GM12878 (cell line): ENCODE measurements around the gene CA7. TPM values are rescaled to one million over a fixed set of nuclear protein-coding genes. Genes with fewer than 3 reads are reported as not detected.

ENCODE experiments used
- ATAC-seq: fragments of 200-7000 bp; cut with Tn5 transposase; 3 replicates; pipeline ENCODE4 v1.9.1; 2020; ENCODE audit warnings: mild to moderate bottlenecking, moderate library complexity
- BruUV-seq: library from RNA; stranded (reverse); fragments of 400-500 nt; replicated peaks from 2 replicates; lab custom pipeline; 2021; lab: Mats Ljungman, UMichigan
- CTCF ChIA-PET: fragments of 300-600 bp; sonication (Branson Sonifier 250); formaldehyde crosslinking; extraction: SDS; loops from one replicate; lab custom pipeline; 2021; ENCODE audit warnings: inconsistent platforms; lab: Yijun Ruan, JAX
- POLR2A ChIA-PET: fragments of 350-600 bp; formaldehyde crosslinking; extraction: SDS; loops from one replicate; lab custom pipeline; 2021; ENCODE audit warnings: inconsistent platforms; lab: Charles Lee
- RAD21 ChIA-PET: fragments of 300-600 bp; sonication (Branson Sonifier 250); formaldehyde crosslinking; loops from one replicate; lab custom pipeline; 2023; ENCODE audit warnings: antibody characterized with exemption; ENCODE audit not compliant: unreplicated experiment; lab: Charles Lee
- SMC1A ChIA-PET: fragments of 300-600 bp; sonication (Branson Sonifier 250); formaldehyde crosslinking; loops from one replicate; lab custom pipeline; 2023; ENCODE audit not compliant: unreplicated experiment, uncharacterized antibody; lab: Charles Lee
- DNase-seq: peaks from one replicate; pipeline ENCODE4 v3.0.0-alpha.2; 2011; ENCODE audit warnings: low read depth, low spot score
- FAIRE-seq: peaks from 3 replicates; lab custom pipeline; 2011; peaks lifted over from hg19 to GRCh38; lab: Jason Lieb, UNC
- H2AFZ ChIP-seq: 2 replicates; pipeline ENCODE4 v1.6.0; 2011; ENCODE audit warnings: low read depth, low read length, control low read depth; ENCODE audit not compliant: control insufficient read depth
- H3K27ac ChIP-seq: 2 replicates; pipeline ENCODE4 v1.5.1; 2011; ENCODE audit warnings: control low read depth; ENCODE audit not compliant: control insufficient read depth, insufficient read depth
- H3K27me3 ChIP-seq, 2 experiments: replicated peaks in 1 of 2; 2 replicates each; pipeline versions ENCODE4 v1.6.0 to v1.6.1; 2011; ENCODE audit warnings: low read length in 1 of 2; ENCODE audit not compliant: control insufficient read depth in 2 of 2, insufficient read depth in 2 of 2
- H3K36me3 ChIP-seq, 2 experiments: 2 replicates each; pipeline ENCODE4 v1.5.1; 2011; ENCODE audit warnings: low read length in 1 of 2; ENCODE audit not compliant: control insufficient read depth in 2 of 2, insufficient read depth in 2 of 2
- H3K4me1 ChIP-seq: 2 replicates; pipeline ENCODE4 v1.6.1; 2011; ENCODE audit warnings: mild to moderate bottlenecking, low read length, moderate library complexity, mixed read lengths; ENCODE audit not compliant: control insufficient read depth, insufficient read depth
- H3K4me2 ChIP-seq: 2 replicates; pipeline ENCODE4 v1.6.0; 2011; ENCODE audit warnings: control low read depth; ENCODE audit not compliant: control insufficient read depth, insufficient read depth
- H3K4me3 ChIP-seq: fragments of 200-600 bp; sonication (generic); 2 replicates; pipeline ENCODE4 v1.5.1; 2016
- H3K79me2 ChIP-seq: 2 replicates; pipeline ENCODE4 v1.6.0; 2011; ENCODE audit warnings: low read length; ENCODE audit not compliant: control insufficient read depth, insufficient read depth
- H3K9ac ChIP-seq: 2 replicates; pipeline ENCODE4 v1.8.0; 2011; ENCODE audit warnings: low read length, control low read depth, mixed read lengths; ENCODE audit not compliant: control insufficient read depth, insufficient read depth
- H3K9me3 ChIP-seq: replicated peaks from 3 replicates; pipeline ENCODE4 v1.5.1; 2011; ENCODE audit warnings: mild to moderate bottlenecking, low read length; ENCODE audit not compliant: control insufficient read depth, insufficient read depth
- H4K20me1 ChIP-seq: 2 replicates; pipeline ENCODE4 v1.6.0; 2011; ENCODE audit not compliant: control insufficient read depth, insufficient read depth
- ATF3 ChIP-seq: IDR thresholded peaks from 2 replicates; pipeline ENCODE4 v1.6.1; 2011; ENCODE audit warnings: low read depth, mild to moderate bottlenecking, low read length, moderate library complexity, borderline replicate concordance; ENCODE audit errors: extremely low read depth
- CBFB ChIP-seq: IDR thresholded peaks from 2 replicates; pipeline ENCODE4 v1.6.1; 2016; ENCODE audit warnings: antibody characterized with exemption, low read depth
- CBX3 ChIP-seq: fragments of 200-600 bp; sonication (generic); IDR thresholded peaks from 2 replicates; pipeline ENCODE4 v1.6.1; 2016; ENCODE audit warnings: low read depth, borderline replicate concordance
- EGR1 ChIP-seq, 2 experiments: IDR thresholded peaks; 1 replicate in 1 of 2; 2 replicates in 1 of 2; pipeline ENCODE4 v1.6.1; 2011 to 2012; ENCODE audit warnings: low read depth in 2 of 2, low read length in 2 of 2, borderline replicate concordance in 1 of 2, mild to moderate bottlenecking in 1 of 2, moderate library complexity in 1 of 2
- HDAC6 ChIP-seq: fragments of 200-600 bp; sonication (generic); IDR thresholded peaks from one replicate; pipeline ENCODE4 v1.8.0; 2017; ENCODE audit warnings: antibody characterized with exemption; ENCODE audit not compliant: unreplicated experiment
- MXI1 ChIP-seq: fragments of 150-350 bp; IDR thresholded peaks from 2 replicates; pipeline ENCODE4 v1.6.1; 2011; ENCODE audit warnings: low read depth, mild to moderate bottlenecking, inconsistent platforms, low read length, improper control_type of control experiment
- POLR2AphosphoS2 ChIP-seq: IDR thresholded peaks from 2 replicates; pipeline ENCODE4 v1.6.1; 2011; ENCODE audit warnings: low read depth, mild to moderate bottlenecking, low read length, improper control_type of control experiment, moderate library complexity
- SIX5 ChIP-seq: IDR thresholded peaks from 2 replicates; pipeline ENCODE4 v1.6.1; 2011; ENCODE audit warnings: mild to moderate bottlenecking, low read depth, low read length, moderate library complexity; ENCODE audit not compliant: severe bottlenecking
- SREBF2 ChIP-seq: IDR thresholded peaks from 2 replicates; pipeline ENCODE4 v1.6.1; 2012; ENCODE audit warnings: mild to moderate bottlenecking, low read length
- STAT3 ChIP-seq: IDR thresholded peaks from 2 replicates; pipeline ENCODE4 v1.6.1; 2011; ENCODE audit warnings: low read depth, low read length, improper control_type of control experiment
- TCF7 ChIP-seq: IDR thresholded peaks from 2 replicates; pipeline ENCODE4 v1.6.1; 2014; ENCODE audit warnings: antibody characterized with exemption, borderline replicate concordance
- ZBED1 ChIP-seq: IDR thresholded peaks from 2 replicates; pipeline ENCODE4 v1.6.1; 2016; ENCODE audit warnings: borderline replicate concordance
- ZNF622 ChIP-seq: fragments of 450-650 bp; IDR thresholded peaks from 2 replicates; pipeline ENCODE4 v1.6.1; 2017; ENCODE audit warnings: mild to moderate bottlenecking, inconsistent platforms
- WGBS: methylation state at CpG from one replicate; pipeline ENCODE4 v1.1.6; 2016; ENCODE audit warnings: low lambda C conversion rate; ENCODE audit not compliant: insufficient replicate concordance, insufficient coverage; ENCODE audit errors: missing lambda C conversion rate; 5-methylcytosine and 5-hydroxymethylcytosine counted together
- in situ Hi-C: fragments of 300-500 bp; cut with MboI; formaldehyde crosslinking; loops from 9 replicates; pipeline ENCODE4 v1.14.3; 2018; ENCODE audit warnings: mixed read lengths
- intact Hi-C: fragments of 100-400 bp; cut with micrococcal nuclease; formaldehyde crosslinking; loops from one replicate; pipeline ENCODE4 v1.14.2; 2022; ENCODE audit not compliant: unreplicated experiment
- polyA plus RNA-seq, 11 experiments: library from polyadenylated mRNA; depleted of rRNA in 4 of 11; unstranded in 6 of 11; stranded (reverse) in 5 of 11; fragments of >200 nt; fragmentation: Nextera tagmentation in 4 of 11; fragmentation: Illumina TruSeq in 1 of 11; extraction: Ambion mirVana in 4 of 11; extraction: Trizol in 1 of 11; gene quantifications; 1 replicate in 1 of 11; 2 replicates in 10 of 11; pipeline versions ENCODE4 v1.2.1 to v1.2.3, GENCODE V29; 2011 to 2016; ENCODE audit warnings: inconsistent platforms in 2 of 11, missing spikeins in 2 of 11, low read depth in 1 of 11
- total RNA-seq, 4 experiments: library from RNA; depleted of rRNA in 3 of 4; stranded (reverse); fragments of >200 nt in 3 of 4; fragmentation: Illumina TruSeq in 1 of 4; extraction: Trizol in 1 of 4; gene quantifications; 2 replicates each; pipeline versions ENCODE4 v1.2.1 to v1.2.3, GENCODE V29; 2013 to 2021

The CA7 gene
- total and polyA plus RNA-seq, 10 of the 15 experiments (the other 5 are each of a cell fraction or from before 2014, with no cell fraction given) = 0.04 TPM; not detected in 9

- H3K79me2 ChIP-seq = no peaks in the 10 kb centered on the region
- POLR2A ChIA-PET = no interaction called here
- H3K9ac ChIP-seq = no peak overlapping the region
- CTCF ChIA-PET = interaction anchor here (0.9 kb wide), 1 partner anchor 28 kb away, joined by 5 read pairs; the partner anchor contains the start of gene NAE1
- TF ChIP-seq POLR2AphosphoS2 (no peak), SREBF2 (no peak), CBFB (no peak), CBX3 (no peak), STAT3 (no peak), HDAC6 (no peak), ZBED1 (no peak), ATF3 (no peak), ZNF622 (no peak), MXI1 (no peak), SIX5 (no peak), EGR1 (IDR thresholded peaks at IDR 0.05; ENCODE audit: borderline replicate concordance in 1 of 2, low read depth in 2 of 2, low read length in 2 of 2) (no peak), TCF7 (no peak)
- SMC1A ChIA-PET = interaction anchor here (1.8 kb wide), 1 partner anchor 66 kb away, joined by 6 read pairs; no protein-coding TSS in a partner anchor
- no peaks in the 10 kb centered on the region for H3K9me3 ChIP-seq
- no peaks in the 10 kb centered on the region for H3K27me3 ChIP-seq
- FAIRE-seq (no peak), DNase-seq (no peak), ATAC-seq (no peak)
- H3K36me3 ChIP-seq = peaks cover 3 to 8% of the 10 kb centered on the region in 2 experiments; a peak in 3 of 4 replicates
- BruUV-seq = no TSS peak
- no peaks in the 10 kb centered on the region for H3K4me1 ChIP-seq
- no peak overlapping the region for H3K4me3 ChIP-seq
- H2AFZ ChIP-seq = no peak overlapping the region
- no peaks in the 10 kb centered on the region for H4K20me1 ChIP-seq
- H3K27ac ChIP-seq = no peak overlapping the region
- in situ Hi-C loops (no loop called here), intact Hi-C loops (no loop called here)
- 82% methylated on average over 5 of the region's 5 CpGs for WGBS
- RAD21 ChIA-PET = no interaction called here
- no peak overlapping the region for H3K4me2 ChIP-seq
Observed at GRCh38 chr16:66802159-66802558, 42.1 kb upstream of the CA7 start.
